Fibroblast of mammary gland (primary cell): ENCODE measurements around the gene P2RX7.

Experiments used
- DNase-seq: peaks from one replicate; pipeline ENCODE4 v3.0.0-alpha.2; 2010; ENCODE audit warnings: low read depth
- H3K4me3 ChIP-seq: 2 replicates; pipeline ENCODE4 v1.5.1; 2011; ENCODE audit warnings: low read depth, mild to moderate bottlenecking, low read length, moderate library complexity; ENCODE audit not compliant: control insufficient read depth
- CTCF ChIP-seq: conservative IDR thresholded peaks from 2 replicates; pipeline ENCODE4 v1.5.1; 2011; ENCODE audit warnings: low read depth, low read length, inconsistent platforms; ENCODE audit not compliant: control insufficient read depth, insufficient read depth

The P2RX7 gene

GRCh38 chr12:121132601-121133481 lies at the start of gene P2RX7:
Gene P2RX7 (plus strand): TSS chr12:121132876. CDS start chr12:121132971, 95 bp downstream.
- peak; percentile 58 for DNase-seq
- H3K4me3 ChIP-seq, result peak within 1 kb of the TSS; percentile 59
- no peak for TF ChIP-seq CTCF

GRCh38 chr12:121084229-121084628 lies 48.4 kb upstream of the P2RX7 start:
- DNase-seq, result no peak
- no peak overlapping the region for H3K4me3 ChIP-seq
- no peak for TF ChIP-seq CTCF

GRCh38 chr12:121085069-121085468 lies 47.6 kb upstream of the P2RX7 start:
- DNase-seq, result no peak
- TF ChIP-seq CTCF, result no peak
- no peak overlapping the region for H3K4me3 ChIP-seq

GRCh38 chr12:121085506-121086353 lies 46.9 kb upstream of the P2RX7 start:
- DNase-seq, result no peak
- no peak for TF ChIP-seq CTCF

GRCh38 chr12:121086781-121087295 lies 45.8 kb upstream of the P2RX7 start:
- DNase-seq, result no peak
- TF ChIP-seq CTCF, result no peak
- no peak overlapping the region for H3K4me3 ChIP-seq

More at GRCh38 chr12:121085506-121086353, 46.9 kb upstream of the P2RX7 start:
- no peak overlapping the region for H3K4me3 ChIP-seq

- no peak for DNase-seq
- TF ChIP-seq CTCF, result no peak
- H3K4me3 ChIP-seq, result no peak overlapping the region
Observed at GRCh38 chr12:121087467-121088194, 45.0 kb upstream of the P2RX7 start.
